Kidney (tissue), 14 donors: ENCODE measurements around the gene CDYL2. TPM values are rescaled to one million over a fixed set of nuclear protein-coding genes. Genes with fewer than 3 reads are reported as not detected.

Source experiments
- DNase-seq, 5 donors: peaks; one replicate each; pipeline ENCODE4 v3.0.0-alpha.2; 2013 to 2020
- FAIRE-seq: peaks from 2 replicates; lab custom pipeline; 2012; peaks lifted over from hg19 to GRCh38; lab: Jason Lieb, UNC
- H3K27ac ChIP-seq, 2 donors: one replicate each; pipeline ENCODE4 v1.7.0; 2013; ENCODE audit warnings: low read depth in 2 of 2, low read length in 2 of 2, inconsistent platforms in 1 of 2
- H3K27me3 ChIP-seq: one replicate; pipeline ENCODE4 v1.7.1; 2013; ENCODE audit warnings: low read length, inconsistent platforms; ENCODE audit not compliant: control insufficient read depth, insufficient read depth
- H3K36me3 ChIP-seq, 3 donors: one replicate each; pipeline versions ENCODE4 v1.7.0 to v1.7.1; 2013; ENCODE audit warnings: low read length in 3 of 3, control low read depth in 1 of 3, inconsistent platforms in 1 of 3; ENCODE audit not compliant: insufficient read depth in 3 of 3, control insufficient read depth in 2 of 3
- H3K4me1 ChIP-seq, 3 donors: one replicate each; pipeline versions ENCODE4 v1.7.0 to v1.7.1; 2013; ENCODE audit warnings: low read length in 3 of 3, inconsistent platforms in 1 of 3, low read depth in 1 of 3; ENCODE audit not compliant: control insufficient read depth in 2 of 3, insufficient read depth in 2 of 3
- H3K4me3 ChIP-seq, 3 donors: one replicate each; pipeline versions ENCODE4 v1.7.0 to v1.8.1; 2013; ENCODE audit warnings: low read length in 3 of 3, control low read depth in 1 of 3, inconsistent platforms in 1 of 3
- H3K9ac ChIP-seq, 3 donors: one replicate each; pipeline versions ENCODE4 v1.7.0 to v1.7.1; 2013; ENCODE audit warnings: low read length in 3 of 3, control low read depth in 1 of 3, inconsistent platforms in 1 of 3
- H3K9me3 ChIP-seq, 3 donors: one replicate each; pipeline versions ENCODE4 v1.7.0 to v1.7.1; 2013; ENCODE audit warnings: low read length in 3 of 3, control low read depth in 1 of 3, inconsistent platforms in 1 of 3; ENCODE audit not compliant: control insufficient read depth in 2 of 3, insufficient read depth in 1 of 3
- CTCF ChIP-seq: IDR thresholded peaks from 3 replicates; pipeline ENCODE4 v1.5.1; 2012; ENCODE audit warnings: mild to moderate bottlenecking, moderate library complexity, borderline replicate concordance; ENCODE audit not compliant: insufficient read depth; ENCODE audit errors: extremely low read depth
- intact Hi-C: fragments of 100-400 bp; cut with DNase I; formaldehyde crosslinking; loops from one replicate; pipeline ENCODE4 v1.11.1; 2022
- polyA plus RNA-seq: library from polyadenylated mRNA; stranded (reverse); fragments of 350-450 nt; fragmentation: Illumina TruSeq; extraction: RNeasy Lipid Tissue Mini Kit (QIAGEN cat#74804); gene quantifications from one replicate; pipeline ENCODE4 v1.2.3, GENCODE V29; 2014; ENCODE audit warnings: low read depth, low replicate concordance; ENCODE audit not compliant: insufficient read depth
- total RNA-seq: library from RNA; stranded (reverse); fragmentation: NEBNext Ultra II Directional; extraction: Animal tissue kit (Norgen Biotek cat#: 25700); gene quantifications from one replicate; pipeline ENCODE4 v1.2.1, GENCODE V29; 2021
- donor health status: control.
- donor health status: control.
- donor health status: control.
- donor health status: control.
- donor health status: control.
- donor health status: DM: yes; HTN: yes; CAD: no.
- donor health status: Normal renal cell carcinoma (clear cell type).

Gene CDYL2
- total and polyA plus RNA-seq, 2 donors from 2014 or later, result 2.6 to 27.3 TPM

- no peak for FAIRE-seq
- intact Hi-C loops, result no loop called here
- Histone ChIP-seq H3K4me1 (no peaks in the 10 kb centered on the region), H3K36me3 (no peaks in the 10 kb centered on the region), H3K4me3 (no peak overlapping the region), H3K9me3 (no peaks in the 10 kb centered on the region), H3K27ac (no peak overlapping the region), H3K9ac (no peak overlapping the region), H3K27me3 (no peaks in the 10 kb centered on the region)
- DNase-seq, result no peak
- TF ChIP-seq CTCF, result no peak
Measured at GRCh38 chr16:80559369-80559768, 245.0 kb downstream of the CDYL2 start.

GRCh38 chr16:80557037-80557436 lies 247.4 kb downstream of the CDYL2 start:
- intact Hi-C loops, result no loop called here
- no peak overlapping the region for H3K9ac ChIP-seq
- FAIRE-seq, result no peak

GRCh38 chr16:80556481-80556880 lies 247.9 kb downstream of the CDYL2 start:
- Histone ChIP-seq H3K4me3 (no peak overlapping the region), H3K4me1 (no peaks in the 10 kb centered on the region)

More at GRCh38 chr16:80557037-80557436, 247.4 kb downstream of the CDYL2 start:
- TF ChIP-seq CTCF, result no peak
- no peak for DNase-seq
- Histone ChIP-seq H3K9me3 (no peaks in the 10 kb centered on the region), H3K4me3 (no peak overlapping the region), H3K4me1 (no peaks in the 10 kb centered on the region), H3K36me3 (no peaks in the 10 kb centered on the region), H3K27me3 (no peaks in the 10 kb centered on the region), H3K27ac (no peak overlapping the region)

More at GRCh38 chr16:80556481-80556880, 247.9 kb downstream of the CDYL2 start:
- no peaks in the 10 kb centered on the region for H3K9me3 ChIP-seq
- H3K9ac ChIP-seq, result no peak overlapping the region
- H3K27me3 ChIP-seq, result no peaks in the 10 kb centered on the region
- intact Hi-C loops, result no loop called here
- FAIRE-seq, result no peak
- H3K27ac ChIP-seq, result no peak overlapping the region
- no peak for TF ChIP-seq CTCF
- DNase-seq, result no peak
- H3K36me3 ChIP-seq, result no peaks in the 10 kb centered on the region
